H1 (cell line): Measurements from ENCODE around the gene SHROOM3. TPM values are rescaled to one million over a fixed set of nuclear protein-coding genes. Genes with fewer than 3 reads are reported as not detected.

ENCODE experiments used
- CTCF ChIA-PET: fragments of 300-600 bp; sonication (Branson Sonifier 250); formaldehyde crosslinking; loops from one replicate; lab custom pipeline; 2021; ENCODE audit not compliant: partially characterized antibody; lab: Charles Lee
- POLR2A ChIA-PET: fragments of 300-600 bp; sonication (Branson Sonifier 250); formaldehyde crosslinking; loops from one replicate; lab custom pipeline; 2021; ENCODE audit warnings: inconsistent platforms; ENCODE audit not compliant: partially characterized antibody; lab: Charles Lee
- DNase-seq, 2 experiments: peaks; one replicate each; pipeline versions ENCODE4 v3.0.0 to v3.0.0-alpha.2; 2010 to 2022; ENCODE audit warnings: low spot score in 2 of 2, low read depth in 1 of 2, mixed read lengths in 1 of 2
- FAIRE-seq: peaks from 2 replicates; lab custom pipeline; 2011; peaks lifted over from hg19 to GRCh38; lab: Jason Lieb, UNC
- H2AFZ ChIP-seq: 2 replicates; pipeline ENCODE4 v1.8.1; 2012; ENCODE audit warnings: low read length, inconsistent platforms
- H2AK5ac ChIP-seq: 2 replicates; pipeline ENCODE4 v1.6.1; 2013; ENCODE audit warnings: low read depth, low read length
- H2BK120ac ChIP-seq: replicated peaks from 2 replicates; pipeline ENCODE3; 2013; ENCODE audit warnings: low read depth, low read length, inconsistent platforms
- H2BK12ac ChIP-seq: 2 replicates; pipeline ENCODE4 v1.6.1; 2013; ENCODE audit warnings: low read depth, low read length
- H2BK15ac ChIP-seq: 2 replicates; pipeline ENCODE4 v1.6.1; 2013; ENCODE audit warnings: low read length
- H2BK20ac ChIP-seq: 2 replicates; pipeline ENCODE4 v1.6.1; 2013; ENCODE audit warnings: low read length
- H2BK5ac ChIP-seq: 2 replicates; pipeline ENCODE4 v1.6.1; 2013; ENCODE audit warnings: low read depth, low read length
- H3K14ac ChIP-seq: 2 replicates; pipeline ENCODE4 v1.6.1; 2013; ENCODE audit warnings: inconsistent platforms; ENCODE audit not compliant: insufficient read length
- H3K18ac ChIP-seq: 2 replicates; pipeline ENCODE4 v1.6.1; 2013; ENCODE audit warnings: low read length; ENCODE audit errors: extremely low read depth
- H3K23ac ChIP-seq: 2 replicates; pipeline ENCODE4 v1.6.1; 2013; ENCODE audit warnings: inconsistent platforms; ENCODE audit not compliant: insufficient read length
- H3K23me2 ChIP-seq: 2 replicates; pipeline ENCODE4 v1.6.1; 2013; ENCODE audit warnings: low read depth, low read length
- H3K27ac ChIP-seq: 2 replicates; pipeline ENCODE4 v1.6.1; 2011; ENCODE audit warnings: low read depth, low read length, inconsistent platforms
- H3K27me3 ChIP-seq, 4 experiments: replicated peaks in 1 of 4; 1 replicate in 1 of 4; 2 replicates in 3 of 4; pipeline versions ENCODE4 v1.6.1 to v1.8.1; 2011 to 2013; ENCODE audit warnings: low read length in 3 of 4, mild to moderate bottlenecking in 3 of 4, inconsistent platforms in 2 of 4, mixed read lengths in 2 of 4, moderate library complexity in 1 of 4; ENCODE audit not compliant: control insufficient read depth in 3 of 4, insufficient read depth in 3 of 4; ENCODE audit errors: extremely low read depth in 1 of 4
- H3K36me3 ChIP-seq, 4 experiments: 2 replicates each; pipeline versions ENCODE4 v1.6.1 to v1.8.1; 2011 to 2013; ENCODE audit warnings: mild to moderate bottlenecking in 4 of 4, low read length in 3 of 4, moderate library complexity in 2 of 4, control low read depth in 1 of 4, inconsistent platforms in 1 of 4; ENCODE audit not compliant: insufficient read depth in 4 of 4, control insufficient read depth in 2 of 4
- H3K4ac ChIP-seq: replicated peaks from 2 replicates; pipeline ENCODE3; 2013; ENCODE audit warnings: low read length, low read depth, mixed read lengths, inconsistent platforms; ENCODE audit not compliant: insufficient read length
- H3K4me1 ChIP-seq, 4 experiments: replicated peaks in 1 of 4; 1 replicate in 1 of 4; 2 replicates in 3 of 4; pipeline versions ENCODE4 v1.6.1 to v1.8.1; 2011 to 2013; ENCODE audit warnings: low read length in 3 of 4, inconsistent platforms in 2 of 4, mixed read lengths in 1 of 4; ENCODE audit not compliant: insufficient read depth in 4 of 4, control insufficient read depth in 3 of 4
- H3K4me2 ChIP-seq, 2 experiments: 2 replicates each; pipeline versions ENCODE4 v1.6.1 to v1.8.1; 2011 to 2013; ENCODE audit warnings: low read depth in 2 of 2, low read length in 2 of 2, control low read depth in 1 of 2, inconsistent platforms in 1 of 2, mild to moderate bottlenecking in 1 of 2; ENCODE audit not compliant: insufficient read depth in 1 of 2
- H3K4me3 ChIP-seq, 4 experiments: fragments of 200-600, 300-600 bp in 1 of 4; sonication (generic), shearing (Covaris generic), sonication (Bioruptor Twin) in 1 of 4; 2 replicates each; pipeline versions ENCODE4 v1.5.1 to v1.8.1; 2011 to 2016; ENCODE audit warnings: low read length in 4 of 4, low read depth in 3 of 4, control low read depth in 2 of 4, inconsistent platforms in 2 of 4, mild to moderate bottlenecking in 2 of 4, mixed read lengths in 1 of 4, moderate library complexity in 1 of 4; ENCODE audit not compliant: insufficient read depth in 2 of 4; ENCODE audit errors: extremely low read depth in 1 of 4
- H3K56ac ChIP-seq: replicated peaks from 2 replicates; pipeline ENCODE3; 2013; ENCODE audit warnings: low read depth, mild to moderate bottlenecking, mixed read lengths, low read length, inconsistent platforms; ENCODE audit not compliant: insufficient read length
- H3K79me1 ChIP-seq: 2 replicates; pipeline ENCODE4 v1.6.1; 2013; ENCODE audit warnings: low read depth, low read length, control low read depth
- H3K79me2 ChIP-seq, 2 experiments: 2 replicates each; pipeline versions ENCODE4 v1.6.1 to v1.8.1; 2012 to 2013; ENCODE audit warnings: low read length in 2 of 2, mild to moderate bottlenecking in 2 of 2, inconsistent platforms in 1 of 2; ENCODE audit not compliant: insufficient read depth in 2 of 2, control insufficient read depth in 1 of 2
- H3K9ac ChIP-seq, 4 experiments: replicated peaks in 1 of 4; 1 replicate in 1 of 4; 2 replicates in 3 of 4; pipeline versions ENCODE4 v1.6.1 to v1.8.1; 2011 to 2013; ENCODE audit warnings: low read depth in 3 of 4, low read length in 3 of 4, control low read depth in 2 of 4, mild to moderate bottlenecking in 2 of 4, moderate library complexity in 2 of 4, inconsistent platforms in 1 of 4; ENCODE audit errors: extremely low read depth in 1 of 4
- H3K9me3 ChIP-seq, 2 experiments: 2 replicates each; pipeline versions ENCODE4 v1.6.1 to v1.8.1; 2012 to 2013; ENCODE audit warnings: mild to moderate bottlenecking in 2 of 2, moderate library complexity in 2 of 2, control low read depth in 1 of 2, inconsistent platforms in 1 of 2, low read depth in 1 of 2, low read length in 1 of 2, mixed read lengths in 1 of 2; ENCODE audit not compliant: insufficient read depth in 2 of 2
- H4K20me1 ChIP-seq, 2 experiments: replicated peaks in 1 of 2; 2 replicates each; pipeline versions ENCODE3 to v1.8.1; 2011 to 2013; ENCODE audit warnings: inconsistent platforms in 2 of 2, low read length in 2 of 2, mild to moderate bottlenecking in 1 of 2; ENCODE audit not compliant: insufficient read depth in 2 of 2, control insufficient read depth in 1 of 2
- H4K5ac ChIP-seq: 2 replicates; pipeline ENCODE4 v1.6.1; 2013; ENCODE audit warnings: low read length, low read depth, mixed read lengths, inconsistent platforms; ENCODE audit not compliant: insufficient read length
- H4K8ac ChIP-seq: 2 replicates; pipeline ENCODE4 v1.8.0; 2013; ENCODE audit warnings: mild to moderate bottlenecking, moderate library complexity, low read length, inconsistent platforms; ENCODE audit not compliant: insufficient read depth; ENCODE audit errors: extremely low read depth
- H4K91ac ChIP-seq: replicated peaks from 2 replicates; pipeline ENCODE3; 2013; ENCODE audit warnings: low read length, mixed read lengths, inconsistent platforms; ENCODE audit not compliant: insufficient read length
- CTBP2 ChIP-seq: IDR thresholded peaks from 2 replicates; pipeline ENCODE4 v1.7.0; 2011; ENCODE audit warnings: borderline replicate concordance, mild to moderate bottlenecking, moderate library complexity, mixed read lengths, low read length; ENCODE audit not compliant: insufficient read depth, insufficient read length
- EZH2 ChIP-seq: fragments of 200-600 bp; sonication (generic); IDR thresholded peaks from 2 replicates; pipeline ENCODE4 v1.7.1; 2012; ENCODE audit warnings: low read depth, mild to moderate bottlenecking, moderate library complexity, low read length, inconsistent platforms; ENCODE audit not compliant: severe bottlenecking
- HDAC6 ChIP-seq: IDR thresholded peaks from one replicate; pipeline ENCODE4 v1.7.1; 2012; ENCODE audit warnings: low read depth, mild to moderate bottlenecking, inconsistent platforms, low read length, moderate library complexity
- POLR2A ChIP-seq, 2 experiments: IDR thresholded peaks; 1 replicate in 1 of 2; 2 replicates in 1 of 2; pipeline ENCODE4 v1.6.1; 2011; ENCODE audit warnings: low read depth in 2 of 2, low read length in 2 of 2, mild to moderate bottlenecking in 2 of 2; ENCODE audit errors: control extremely low read depth in 1 of 2
- POU5F1 ChIP-seq: IDR thresholded peaks from 2 replicates; pipeline ENCODE4 v1.6.1; 2011; ENCODE audit warnings: low read depth, mild to moderate bottlenecking, low read length, moderate library complexity
- RFX5 ChIP-seq: IDR thresholded peaks from 2 replicates; pipeline ENCODE4 v1.6.1; 2011; ENCODE audit warnings: low read depth, low read length, improper control_type of control experiment, borderline replicate concordance
- SP2 ChIP-seq: IDR thresholded peaks from 2 replicates; pipeline ENCODE4 v1.6.1; 2012; ENCODE audit warnings: mild to moderate bottlenecking, low read length, inconsistent platforms
- SRF ChIP-seq: IDR thresholded peaks from 2 replicates; pipeline ENCODE4 v1.6.1; 2011; ENCODE audit warnings: mild to moderate bottlenecking, low read depth, low read length, moderate library complexity
- WGBS, 2 experiments: shearing (Covaris generic) in 1 of 2; methylation state at CpG; one replicate each; pipeline versions ENCODE4 v1.1.6 to v1.1.7; 2013 to 2015; ENCODE audit warnings: low lambda C conversion rate in 2 of 2, mixed read lengths in 2 of 2, inconsistent platforms in 1 of 2, low coverage in 1 of 2, missing lambda C conversion rate in 1 of 2; ENCODE audit not compliant: insufficient replicate concordance in 2 of 2, insufficient coverage in 1 of 2, insufficient read length in 1 of 2; ENCODE audit errors: extremely low coverage in 1 of 2, missing lambda C conversion rate in 1 of 2; 5-methylcytosine and 5-hydroxymethylcytosine counted together
- polyA plus RNA-seq, 7 experiments: library from polyadenylated mRNA; depleted of rRNA in 3 of 7; stranded (reverse) in 5 of 7; unstranded in 2 of 7; fragments of >200 nt in 5 of 7; fragments of 200-250 nt in 2 of 7; gene quantifications; 1 replicate in 5 of 7; 2 replicates in 1 of 7; 4 replicates in 1 of 7; pipeline versions ENCODE4 v1.2.1 to v1.2.3, GENCODE V29; 2011 to 2013; ENCODE audit warnings: missing spikeins in 2 of 7, mixed read lengths in 2 of 7
- total RNA-seq: library from RNA; stranded (reverse); fragmentation: NEBNext Ultra II Directional; extraction: Animal tissue kit (Norgen Biotek cat#: 25700); gene quantifications from 2 replicates; pipeline ENCODE4 v1.2.1, GENCODE V29; 2021
- TF ChIP-seq, protein P1 (sequence below): IDR thresholded peaks from 2 replicates; pipeline ENCODE4 v1.6.1; 2012; ENCODE audit warnings: low read length, inconsistent platforms
- TF ChIP-seq, protein P2 (sequence below): IDR thresholded peaks from 2 replicates; pipeline ENCODE4 v1.6.1; 2011; ENCODE audit warnings: low read depth, mild to moderate bottlenecking, low read length; ENCODE audit not compliant: insufficient read depth

SHROOM3 gene
- total and polyA plus RNA-seq, 2 of the 8 experiments (the other 6 are each of a cell fraction or from before 2014, with no cell fraction given), result 15.8 to 34.0 TPM

DNA sequence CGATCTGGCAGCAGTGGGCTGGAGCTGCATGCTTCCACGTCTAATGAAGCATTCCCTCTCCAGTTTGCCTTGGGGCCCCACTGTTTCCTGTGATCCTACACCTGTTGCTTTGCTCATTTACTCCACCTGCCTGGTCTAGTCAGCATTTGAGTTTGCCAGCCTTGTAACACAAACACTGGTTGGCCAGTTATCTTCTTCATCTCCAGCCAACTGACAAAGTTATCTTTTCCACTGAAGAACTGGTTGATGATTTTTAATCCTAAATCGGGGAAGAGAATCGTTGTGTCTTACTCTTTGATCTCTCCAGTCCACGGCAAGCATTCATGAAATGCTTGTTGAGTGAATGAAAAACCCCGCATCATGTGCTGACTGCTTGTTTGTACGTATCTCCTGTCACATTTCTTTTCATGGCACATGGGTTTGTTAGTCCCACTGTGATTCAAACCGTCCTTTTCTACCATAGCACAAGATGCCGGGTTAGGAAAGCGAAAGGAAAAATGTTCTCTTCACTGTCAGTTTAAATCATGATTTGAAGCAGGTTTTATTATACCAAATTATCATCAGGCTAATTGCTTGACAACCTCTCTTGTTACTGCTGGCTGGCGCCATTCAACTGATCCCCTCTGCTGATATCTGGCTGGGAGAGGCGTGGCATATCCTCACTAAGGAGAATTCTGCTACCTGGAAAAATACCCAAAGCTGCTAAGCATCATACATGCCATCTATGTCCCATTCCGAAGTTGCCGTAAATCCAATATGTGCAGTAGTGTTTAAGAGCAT is 144.8 kb downstream of the SHROOM3 start:
- CTCF ChIA-PET, result interaction anchor here (0.6 to 0.7 kb wide), 2 partner anchors 72 to 170 kb away, joined by 3 read pairs; no protein-coding TSS in a partner anchor
- no peak overlapping the region for H3K14ac ChIP-seq
- no peak for TF ChIP-seq CTBP2
- no peak for TF ChIP-seq RFX5
- TF ChIP-seq SP2, result no peak
- TF ChIP-seq, protein P1, sequence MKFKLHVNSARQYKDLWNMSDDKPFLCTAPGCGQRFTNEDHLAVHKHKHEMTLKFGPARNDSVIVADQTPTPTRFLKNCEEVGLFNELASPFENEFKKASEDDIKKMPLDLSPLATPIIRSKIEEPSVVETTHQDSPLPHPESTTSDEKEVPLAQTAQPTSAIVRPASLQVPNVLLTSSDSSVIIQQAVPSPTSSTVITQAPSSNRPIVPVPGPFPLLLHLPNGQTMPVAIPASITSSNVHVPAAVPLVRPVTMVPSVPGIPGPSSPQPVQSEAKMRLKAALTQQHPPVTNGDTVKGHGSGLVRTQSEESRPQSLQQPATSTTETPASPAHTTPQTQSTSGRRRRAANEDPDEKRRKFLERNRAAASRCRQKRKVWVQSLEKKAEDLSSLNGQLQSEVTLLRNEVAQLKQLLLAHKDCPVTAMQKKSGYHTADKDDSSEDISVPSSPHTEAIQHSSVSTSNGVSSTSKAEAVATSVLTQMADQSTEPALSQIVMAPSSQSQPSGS, result no peak
- TF ChIP-seq, protein P2, sequence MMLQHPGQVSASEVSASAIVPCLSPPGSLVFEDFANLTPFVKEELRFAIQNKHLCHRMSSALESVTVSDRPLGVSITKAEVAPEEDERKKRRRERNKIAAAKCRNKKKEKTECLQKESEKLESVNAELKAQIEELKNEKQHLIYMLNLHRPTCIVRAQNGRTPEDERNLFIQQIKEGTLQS, result no peak
- no peak for TF ChIP-seq POU5F1
- no peak for TF ChIP-seq SRF
- TF ChIP-seq HDAC6, result no peak
- TF ChIP-seq POLR2A (IDR thresholded peaks at IDR 0.05; ENCODE audit: control extremely low read depth in 1 of 2, low read depth in 2 of 2, low read length in 2 of 2), result no peak
- TF ChIP-seq EZH2, result no peak

More for the DNA sequence above, 144.8 kb downstream of the SHROOM3 start:
- no peak overlapping the region for H4K91ac ChIP-seq
- no peaks in the 10 kb centered on the region for H3K23me2 ChIP-seq
- H3K4me2 ChIP-seq, result no peak overlapping the region
- H2BK20ac ChIP-seq, result no peak overlapping the region
- no peak overlapping the region for H2BK15ac ChIP-seq
- H3K4me3 ChIP-seq, result no peak overlapping the region
- no peak overlapping the region for H3K18ac ChIP-seq
- H3K27me3 ChIP-seq, result no peaks in the 10 kb centered on the region
- H3K27ac ChIP-seq, result no peak overlapping the region
- H3K23ac ChIP-seq, result no peak overlapping the region
- H3K4ac ChIP-seq, result no peak overlapping the region
- no peak overlapping the region for H2AFZ ChIP-seq
- no peak for DNase-seq
- no peaks in the 10 kb centered on the region for H3K36me3 ChIP-seq
- no peaks in the 10 kb centered on the region for H3K9me3 ChIP-seq
- no peak overlapping the region for H2BK5ac ChIP-seq
- peak; percentile 60 for FAIRE-seq
- POLR2A ChIA-PET, result interaction anchor here (1.9 kb wide), 2 partner anchors 16 to 24 kb away, joined by 5 read pairs; no protein-coding TSS in a partner anchor
- no peak overlapping the region for H2AK5ac ChIP-seq
- peaks cover 0 to 5% (median 0%) of the 10 kb centered on the region in 4 experiments; a peak in 2 of 7 replicates for H3K4me1 ChIP-seq
- H3K56ac ChIP-seq, result no peak overlapping the region
- H4K5ac ChIP-seq, result no peak overlapping the region
- peak overlapping the region; percentile 51; the same call in 1 of the 2 replicates for H2BK12ac ChIP-seq
- no peaks in the 10 kb centered on the region for H3K79me1 ChIP-seq
- WGBS, 2 experiments, result 89% methylated on average over 14 of the region's 14 CpGs; no CpG with 5 or more reads in 1 of the 2 experiments
- no peaks in the 10 kb centered on the region for H4K20me1 ChIP-seq
- H3K79me2 ChIP-seq, result no peaks in the 10 kb centered on the region
- H3K9ac ChIP-seq, result no peak overlapping the region
- no peak overlapping the region for H4K8ac ChIP-seq
- no peak overlapping the region for H2BK120ac ChIP-seq
